Psoas muscle (tissue), 8 donors: ENCODE data around the gene EPX. TPM values are rescaled to one million over a fixed set of nuclear protein-coding genes. Genes with fewer than 3 reads are reported as not detected.

Source experiments
- ATAC-seq, 4 donors: fragments of 200-7000 bp; cut with Tn5 transposase; one replicate each; pipeline ENCODE4 v1.9.1; 2020; ENCODE audit warnings: moderate library complexity in 3 of 4, mild to moderate bottlenecking in 2 of 4
- DNase-seq, 2 donors: peaks; one replicate each; pipeline ENCODE4 v3.0.0-alpha.2; 2020
- H3K27ac ChIP-seq: fragments of 200-600 bp; one replicate; pipeline ENCODE4 v1.8.0; 2022
- H3K27me3 ChIP-seq, 3 donors: fragments of 200-600 bp in 1 of 3; one replicate each; pipeline versions ENCODE4 v1.6.1 to v1.8.0; 2013 to 2022; ENCODE audit warnings: low read length in 2 of 3, mild to moderate bottlenecking in 2 of 3, moderate library complexity in 1 of 3; ENCODE audit not compliant: insufficient read depth in 3 of 3
- H3K36me3 ChIP-seq, 2 donors: fragments of 200-600 bp in 1 of 2; one replicate each; pipeline versions ENCODE4 v1.6.1 to v1.8.0; 2013 to 2022; ENCODE audit warnings: low read depth in 1 of 2, mild to moderate bottlenecking in 1 of 2, moderate library complexity in 1 of 2; ENCODE audit not compliant: insufficient read depth in 1 of 2
- H3K4me1 ChIP-seq: fragments of 200-600 bp; one replicate; pipeline ENCODE4 v1.8.0; 2022
- H3K4me3 ChIP-seq: fragments of 200-600 bp; one replicate; pipeline ENCODE4 v1.8.0; 2022; ENCODE audit warnings: mild to moderate bottlenecking
- H3K9me3 ChIP-seq: fragments of 200-600 bp; one replicate; pipeline ENCODE4 v1.8.0; 2022
- WGBS, 3 donors: extraction: QIAGEN DNeasy Blood & Tissue Kit; methylation state at CpG; one replicate each; pipeline versions ENCODE4 v1.1.6 to v1.1.7; 2013; 5-methylcytosine and 5-hydroxymethylcytosine counted together
- intact Hi-C, 2 donors: fragments of 100-400 bp; cut with DNase I; formaldehyde crosslinking; loops; one replicate each; pipeline versions ENCODE4 v1.11.0 to v1.14.2; 2022
- polyA plus RNA-seq, 3 donors: library from polyadenylated mRNA; stranded (reverse); fragments of 200-250 nt; gene quantifications; one replicate each; pipeline ENCODE4 v1.2.3, GENCODE V29; 2013
- total RNA-seq, 4 donors: library from RNA; stranded (reverse); fragmentation: NEBNext Ultra II Directional in 2 of 4; extraction: Animal tissue kit (Norgen Biotek cat#: 25700) in 2 of 4; gene quantifications; one replicate each; pipeline versions ENCODE4 v1.2.1 to v1.2.4, GENCODE V29; 2021 to 2023
- TF ChIP-seq, protein P1 (sequence below): fragments of 200-600 bp; IDR thresholded peaks from one replicate; pipeline ENCODE4 v1.8.0; 2022; ENCODE audit warnings: antibody characterized with exemption
- donor health status: healthy with polysubstance abuse.
- donor health status: DM: no; HTN: no; CAD: no; lungs with moderate emphysema.
- donor health status: Bipolar disorder and iron deficiency.
- donor health status: healthy.
- donor health status: DM: yes; HTN: yes; CAD: no.
- donor health status: DM: no; HTN: no; CAD: no.
- donor health status: DM: no; HTN: no; CAD: no.
- donor health status: DM: yes; HTN: yes; CAD: no.

EPX gene
- total and polyA plus RNA-seq, 7 donors, result 0.12 TPM; not detected in 6

DNA sequence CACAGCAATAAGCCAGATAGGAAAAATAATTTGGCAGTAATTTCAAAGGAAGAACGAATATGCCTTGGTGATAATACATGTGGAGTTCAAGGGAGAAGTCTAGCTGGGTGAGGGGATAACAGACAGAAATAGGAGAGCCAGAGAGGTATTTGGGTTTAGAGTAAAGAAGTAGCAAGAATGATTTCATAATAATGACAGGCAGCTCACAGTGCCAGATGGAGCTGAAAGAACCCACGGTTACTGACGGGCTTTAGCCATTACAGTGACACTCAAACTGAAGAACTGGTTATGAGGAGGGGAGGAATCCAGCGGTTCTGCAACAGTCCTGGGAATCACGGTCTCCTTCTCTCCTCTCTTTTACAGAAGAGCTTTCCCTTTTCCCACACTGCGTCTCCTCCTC lies 42.1 kb upstream of the EPX start:
- no peaks in the 10 kb centered on the region for H3K4me1 ChIP-seq
- no peaks in the 10 kb centered on the region for H3K36me3 ChIP-seq
- ATAC-seq, result no peak
- no peak overlapping the region for H3K4me3 ChIP-seq
- WGBS, 3 donors, result 43 to 56% (median 45%) methylated on average over 6 of the region's 6 CpGs
- no peak for DNase-seq
- TF ChIP-seq, protein P1, sequence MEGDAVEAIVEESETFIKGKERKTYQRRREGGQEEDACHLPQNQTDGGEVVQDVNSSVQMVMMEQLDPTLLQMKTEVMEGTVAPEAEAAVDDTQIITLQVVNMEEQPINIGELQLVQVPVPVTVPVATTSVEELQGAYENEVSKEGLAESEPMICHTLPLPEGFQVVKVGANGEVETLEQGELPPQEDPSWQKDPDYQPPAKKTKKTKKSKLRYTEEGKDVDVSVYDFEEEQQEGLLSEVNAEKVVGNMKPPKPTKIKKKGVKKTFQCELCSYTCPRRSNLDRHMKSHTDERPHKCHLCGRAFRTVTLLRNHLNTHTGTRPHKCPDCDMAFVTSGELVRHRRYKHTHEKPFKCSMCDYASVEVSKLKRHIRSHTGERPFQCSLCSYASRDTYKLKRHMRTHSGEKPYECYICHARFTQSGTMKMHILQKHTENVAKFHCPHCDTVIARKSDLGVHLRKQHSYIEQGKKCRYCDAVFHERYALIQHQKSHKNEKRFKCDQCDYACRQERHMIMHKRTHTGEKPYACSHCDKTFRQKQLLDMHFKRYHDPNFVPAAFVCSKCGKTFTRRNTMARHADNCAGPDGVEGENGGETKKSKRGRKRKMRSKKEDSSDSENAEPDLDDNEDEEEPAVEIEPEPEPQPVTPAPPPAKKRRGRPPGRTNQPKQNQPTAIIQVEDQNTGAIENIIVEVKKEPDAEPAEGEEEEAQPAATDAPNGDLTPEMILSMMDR, result no peak
- H3K27ac ChIP-seq, result no peak overlapping the region
- H3K9me3 ChIP-seq, result peaks cover 8% of the 10 kb centered on the region
- H3K27me3 ChIP-seq, result peaks cover 3 to 29% (median 8%) of the 10 kb centered on the region in 3 donors
- intact Hi-C loops, result no loop called here

DNA sequence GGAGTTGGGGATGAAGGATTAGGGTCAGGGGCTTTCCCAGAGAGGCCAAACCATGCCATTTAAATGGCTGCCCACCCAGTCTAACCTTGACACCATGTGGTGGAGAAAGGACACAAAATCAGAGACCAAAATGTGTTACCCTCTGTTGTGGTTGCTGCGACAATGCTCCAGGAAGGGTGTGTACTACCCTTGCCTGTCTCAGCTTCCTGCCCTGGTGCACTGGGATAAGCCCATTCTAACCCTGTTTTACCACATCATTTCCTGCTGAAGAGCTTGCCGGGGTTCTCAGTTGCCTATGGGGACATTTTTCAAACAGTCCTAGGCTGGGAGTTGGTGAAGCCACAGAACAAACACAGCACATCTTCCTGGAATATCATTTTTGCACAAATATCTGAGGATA lies 39.5 kb upstream of the EPX start:
- H3K27ac ChIP-seq, result peak overlapping the region; percentile 9
- ATAC-seq, result peak in 1 of 4 donors; percentile 48

DNA sequence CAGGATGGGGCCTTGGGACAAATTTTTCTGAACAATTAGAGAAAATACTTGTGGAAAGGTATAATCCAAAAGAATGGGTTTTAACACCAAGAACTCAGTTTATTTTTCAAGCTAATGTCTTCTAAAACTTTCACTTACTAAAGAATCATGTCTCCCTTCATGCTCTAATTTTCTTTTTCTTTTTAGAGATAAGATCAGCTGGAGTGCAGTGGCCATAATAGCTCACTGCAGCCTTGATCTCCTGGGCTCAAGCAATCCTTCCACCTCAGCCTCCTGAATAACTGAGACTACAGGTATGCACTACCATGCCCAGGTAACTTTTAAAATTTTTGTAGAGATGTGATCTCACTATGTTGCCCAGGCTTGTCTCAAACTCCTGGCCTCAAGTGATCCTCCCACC lies 38.9 kb upstream of the EPX start:
- TF ChIP-seq, protein P1, result no peak
- Histone ChIP-seq H3K27me3 (peaks cover 11 to 50% (median 12%) of the 10 kb centered on the region in 3 donors), H3K27ac (no peak overlapping the region), H3K4me1 (no peaks in the 10 kb centered on the region), H3K36me3 (no peaks in the 10 kb centered on the region), H3K4me3 (no peak overlapping the region), H3K9me3 (no peaks in the 10 kb centered on the region)
- DNase-seq (no peak), ATAC-seq (no peak)
- intact Hi-C loops, result no loop called here

More for the DNA sequence above, 39.5 kb upstream of the EPX start:
- no peaks in the 10 kb centered on the region for H3K9me3 ChIP-seq
- H3K4me1 ChIP-seq, result no peaks in the 10 kb centered on the region
- TF ChIP-seq, protein P1, result no peak
- H3K4me3 ChIP-seq, result no peak overlapping the region
- WGBS, 3 donors, result 49 to 61% (median 52%) methylated on average over 2 of the region's 2 CpGs
- no peaks in the 10 kb centered on the region for H3K36me3 ChIP-seq
- intact Hi-C loops, result no loop called here
- DNase-seq, result no peak
- peaks cover 8 to 52% (median 14%) of the 10 kb centered on the region in 3 donors for H3K27me3 ChIP-seq

DNA sequence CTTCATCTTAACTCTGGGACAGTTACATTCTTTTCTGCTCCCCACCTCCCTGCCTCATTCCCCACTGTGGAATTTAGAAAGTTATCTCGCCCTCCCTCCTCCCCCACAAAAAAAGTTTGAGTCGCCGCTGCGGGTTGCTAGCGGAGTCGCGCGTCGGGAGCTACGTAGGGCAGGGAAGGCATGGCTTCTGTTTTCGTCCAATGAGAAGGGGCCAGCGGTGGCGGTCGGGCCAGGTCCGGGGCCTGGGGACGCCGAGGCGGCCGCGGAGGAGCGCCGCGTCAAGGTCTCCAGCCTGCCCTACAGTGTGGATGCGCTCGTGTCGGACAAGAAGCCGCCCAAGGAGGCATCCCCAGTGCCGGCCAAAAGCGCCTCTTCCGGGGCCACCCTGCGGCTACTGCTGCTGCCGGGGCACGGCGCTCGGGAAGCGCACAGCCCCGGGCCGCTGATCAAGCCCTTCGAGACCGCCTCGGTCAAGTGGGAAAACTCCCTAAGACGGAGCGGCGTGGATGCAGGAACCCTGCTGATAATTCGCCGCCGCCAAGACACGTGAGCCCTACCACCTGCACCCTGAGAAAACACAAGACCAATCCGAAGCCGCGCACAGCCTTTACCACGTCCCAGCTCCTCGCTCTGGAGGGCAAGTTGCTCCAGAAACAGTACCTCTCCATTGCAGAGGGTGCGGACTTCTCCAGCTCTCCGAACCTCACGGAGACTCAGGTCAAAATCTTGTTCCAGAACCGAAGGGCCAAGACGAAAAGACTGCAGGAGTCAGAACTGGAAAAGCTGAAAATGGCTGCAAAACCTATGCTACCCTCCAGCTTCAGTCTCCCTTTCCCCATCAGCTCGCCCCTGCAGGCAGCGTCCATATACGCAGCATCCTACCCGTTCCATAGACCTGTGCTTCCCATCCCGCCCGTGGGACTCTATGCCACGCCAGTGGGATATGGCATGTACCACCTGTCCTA lies 35.4 kb upstream of the EPX start:
- Histone ChIP-seq H3K4me1 (no peaks in the 10 kb centered on the region), H3K27ac (no peak overlapping the region), H3K27me3 (peaks cover 4 to 55% (median 12%) of the 10 kb centered on the region in 3 donors), H3K36me3 (no peaks in the 10 kb centered on the region), H3K4me3 (peak overlapping the region; percentile 63), H3K9me3 (no peaks in the 10 kb centered on the region)
- WGBS, 3 donors, result 1 to 2% (median 2%) methylated on average over 63 to 65 of the region's 65 CpGs
- peak; percentile 25 to 54 for DNase-seq
- peak; percentile 42 to 72 (median 61) for ATAC-seq
- intact Hi-C loops, result no loop called here
- TF ChIP-seq, protein P1, result no peak
